GM23338 (cell line): ENCODE data around the gene MAFB.

Experiments used
- CREB1 ChIP-seq: fragments of 250-450 bp; sonication (Bioruptor Pico); IDR thresholded peaks from 2 replicates; pipeline ENCODE4 v1.5.0; 2020; ENCODE audit warnings: low read depth, mild to moderate bottlenecking, moderate library complexity
- EZH2 ChIP-seq: fragments of 200-600 bp; sonication (generic); IDR thresholded peaks from one replicate; pipeline ENCODE4 v1.8.0; 2017; ENCODE audit warnings: antibody characterized with exemption, mild to moderate bottlenecking, low read depth; ENCODE audit not compliant: unreplicated experiment
- EZH2phosphoT487 ChIP-seq: fragments of 200-600 bp; sonication (generic); IDR thresholded peaks from one replicate; pipeline ENCODE4 v1.8.1; 2018; ENCODE audit warnings: antibody characterized with exemption; ENCODE audit not compliant: unreplicated experiment
- JUNB ChIP-seq: IDR thresholded peaks from one replicate; pipeline ENCODE4 v1.6.1; 2016; ENCODE audit warnings: antibody characterized with exemption; ENCODE audit not compliant: unreplicated experiment
- NANOG ChIP-seq: IDR thresholded peaks from 2 replicates; pipeline ENCODE4 v1.6.1; 2016; ENCODE audit warnings: antibody characterized with exemption, borderline replicate concordance
- POLR2AphosphoS5 ChIP-seq: IDR thresholded peaks from 2 replicates; pipeline ENCODE4 v1.6.1; 2016; ENCODE audit warnings: antibody characterized with exemption, low read depth
- TF ChIP-seq, protein P1 (sequence below): IDR thresholded peaks from 2 replicates; pipeline ENCODE4 v1.6.1; 2016; ENCODE audit warnings: antibody characterized with exemption
- TF ChIP-seq, protein P2 (sequence below), 2 experiments: fragments of 200-600 bp in 1 of 2; sonication (generic) in 1 of 2; conservative IDR thresholded peaks; 2 replicates each; pipeline versions ENCODE4 v1.5.1 to v1.6.1; 2016 to 2017; ENCODE audit warnings: antibody characterized with exemption in 2 of 2, low read depth in 2 of 2, mild to moderate bottlenecking in 2 of 2, moderate library complexity in 1 of 2
- TF ChIP-seq, protein P3 (sequence below): IDR thresholded peaks from one replicate; pipeline ENCODE4 v1.6.1; 2018; ENCODE audit warnings: antibody characterized with exemption; ENCODE audit not compliant: unreplicated experiment
- TF ChIP-seq, protein P4 (sequence below): fragments of 250-450 bp; sonication (Bioruptor Pico); IDR thresholded peaks from 2 replicates; pipeline ENCODE4 v1.5.0; 2020; ENCODE audit warnings: mild to moderate bottlenecking, moderate library complexity

DNA sequence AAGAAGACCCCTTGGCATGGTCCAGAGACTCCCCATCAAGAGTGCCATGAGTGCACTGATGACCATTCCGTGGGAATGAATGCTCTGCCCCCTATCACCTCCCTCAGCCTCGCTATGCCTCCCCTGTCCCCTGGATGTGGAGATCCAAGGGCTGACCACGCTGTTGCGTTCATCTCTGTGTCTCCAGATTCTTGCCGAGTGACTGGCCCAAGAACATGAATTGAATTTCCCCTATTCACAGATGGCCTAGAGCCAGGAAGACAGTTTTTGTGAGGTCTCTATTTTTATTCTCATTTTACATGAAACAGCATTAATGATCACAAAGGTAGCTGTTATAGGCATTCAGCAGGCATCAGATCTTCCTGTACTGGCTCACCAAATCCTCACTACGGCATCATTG, 33.6 kb downstream of the MAFB start:
- TF ChIP-seq, protein P1, sequence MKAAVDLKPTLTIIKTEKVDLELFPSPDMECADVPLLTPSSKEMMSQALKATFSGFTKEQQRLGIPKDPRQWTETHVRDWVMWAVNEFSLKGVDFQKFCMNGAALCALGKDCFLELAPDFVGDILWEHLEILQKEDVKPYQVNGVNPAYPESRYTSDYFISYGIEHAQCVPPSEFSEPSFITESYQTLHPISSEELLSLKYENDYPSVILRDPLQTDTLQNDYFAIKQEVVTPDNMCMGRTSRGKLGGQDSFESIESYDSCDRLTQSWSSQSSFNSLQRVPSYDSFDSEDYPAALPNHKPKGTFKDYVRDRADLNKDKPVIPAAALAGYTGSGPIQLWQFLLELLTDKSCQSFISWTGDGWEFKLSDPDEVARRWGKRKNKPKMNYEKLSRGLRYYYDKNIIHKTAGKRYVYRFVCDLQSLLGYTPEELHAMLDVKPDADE: no peak
- TF ChIP-seq, protein P2, sequence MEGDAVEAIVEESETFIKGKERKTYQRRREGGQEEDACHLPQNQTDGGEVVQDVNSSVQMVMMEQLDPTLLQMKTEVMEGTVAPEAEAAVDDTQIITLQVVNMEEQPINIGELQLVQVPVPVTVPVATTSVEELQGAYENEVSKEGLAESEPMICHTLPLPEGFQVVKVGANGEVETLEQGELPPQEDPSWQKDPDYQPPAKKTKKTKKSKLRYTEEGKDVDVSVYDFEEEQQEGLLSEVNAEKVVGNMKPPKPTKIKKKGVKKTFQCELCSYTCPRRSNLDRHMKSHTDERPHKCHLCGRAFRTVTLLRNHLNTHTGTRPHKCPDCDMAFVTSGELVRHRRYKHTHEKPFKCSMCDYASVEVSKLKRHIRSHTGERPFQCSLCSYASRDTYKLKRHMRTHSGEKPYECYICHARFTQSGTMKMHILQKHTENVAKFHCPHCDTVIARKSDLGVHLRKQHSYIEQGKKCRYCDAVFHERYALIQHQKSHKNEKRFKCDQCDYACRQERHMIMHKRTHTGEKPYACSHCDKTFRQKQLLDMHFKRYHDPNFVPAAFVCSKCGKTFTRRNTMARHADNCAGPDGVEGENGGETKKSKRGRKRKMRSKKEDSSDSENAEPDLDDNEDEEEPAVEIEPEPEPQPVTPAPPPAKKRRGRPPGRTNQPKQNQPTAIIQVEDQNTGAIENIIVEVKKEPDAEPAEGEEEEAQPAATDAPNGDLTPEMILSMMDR (conservative IDR thresholded peaks at IDR 0.05; ENCODE audit: low read depth in 2 of 2): no peak
- TF ChIP-seq EZH2phosphoT487: no peak
- no peak for TF ChIP-seq EZH2
- TF ChIP-seq POLR2AphosphoS5: no peak
- no peak for TF ChIP-seq CREB1
- no peak for TF ChIP-seq NANOG
- TF ChIP-seq, protein P3, sequence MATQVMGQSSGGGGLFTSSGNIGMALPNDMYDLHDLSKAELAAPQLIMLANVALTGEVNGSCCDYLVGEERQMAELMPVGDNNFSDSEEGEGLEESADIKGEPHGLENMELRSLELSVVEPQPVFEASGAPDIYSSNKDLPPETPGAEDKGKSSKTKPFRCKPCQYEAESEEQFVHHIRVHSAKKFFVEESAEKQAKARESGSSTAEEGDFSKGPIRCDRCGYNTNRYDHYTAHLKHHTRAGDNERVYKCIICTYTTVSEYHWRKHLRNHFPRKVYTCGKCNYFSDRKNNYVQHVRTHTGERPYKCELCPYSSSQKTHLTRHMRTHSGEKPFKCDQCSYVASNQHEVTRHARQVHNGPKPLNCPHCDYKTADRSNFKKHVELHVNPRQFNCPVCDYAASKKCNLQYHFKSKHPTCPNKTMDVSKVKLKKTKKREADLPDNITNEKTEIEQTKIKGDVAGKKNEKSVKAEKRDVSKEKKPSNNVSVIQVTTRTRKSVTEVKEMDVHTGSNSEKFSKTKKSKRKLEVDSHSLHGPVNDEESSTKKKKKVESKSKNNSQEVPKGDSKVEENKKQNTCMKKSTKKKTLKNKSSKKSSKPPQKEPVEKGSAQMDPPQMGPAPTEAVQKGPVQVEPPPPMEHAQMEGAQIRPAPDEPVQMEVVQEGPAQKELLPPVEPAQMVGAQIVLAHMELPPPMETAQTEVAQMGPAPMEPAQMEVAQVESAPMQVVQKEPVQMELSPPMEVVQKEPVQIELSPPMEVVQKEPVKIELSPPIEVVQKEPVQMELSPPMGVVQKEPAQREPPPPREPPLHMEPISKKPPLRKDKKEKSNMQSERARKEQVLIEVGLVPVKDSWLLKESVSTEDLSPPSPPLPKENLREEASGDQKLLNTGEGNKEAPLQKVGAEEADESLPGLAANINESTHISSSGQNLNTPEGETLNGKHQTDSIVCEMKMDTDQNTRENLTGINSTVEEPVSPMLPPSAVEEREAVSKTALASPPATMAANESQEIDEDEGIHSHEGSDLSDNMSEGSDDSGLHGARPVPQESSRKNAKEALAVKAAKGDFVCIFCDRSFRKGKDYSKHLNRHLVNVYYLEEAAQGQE: no peak
- TF ChIP-seq, protein P4, sequence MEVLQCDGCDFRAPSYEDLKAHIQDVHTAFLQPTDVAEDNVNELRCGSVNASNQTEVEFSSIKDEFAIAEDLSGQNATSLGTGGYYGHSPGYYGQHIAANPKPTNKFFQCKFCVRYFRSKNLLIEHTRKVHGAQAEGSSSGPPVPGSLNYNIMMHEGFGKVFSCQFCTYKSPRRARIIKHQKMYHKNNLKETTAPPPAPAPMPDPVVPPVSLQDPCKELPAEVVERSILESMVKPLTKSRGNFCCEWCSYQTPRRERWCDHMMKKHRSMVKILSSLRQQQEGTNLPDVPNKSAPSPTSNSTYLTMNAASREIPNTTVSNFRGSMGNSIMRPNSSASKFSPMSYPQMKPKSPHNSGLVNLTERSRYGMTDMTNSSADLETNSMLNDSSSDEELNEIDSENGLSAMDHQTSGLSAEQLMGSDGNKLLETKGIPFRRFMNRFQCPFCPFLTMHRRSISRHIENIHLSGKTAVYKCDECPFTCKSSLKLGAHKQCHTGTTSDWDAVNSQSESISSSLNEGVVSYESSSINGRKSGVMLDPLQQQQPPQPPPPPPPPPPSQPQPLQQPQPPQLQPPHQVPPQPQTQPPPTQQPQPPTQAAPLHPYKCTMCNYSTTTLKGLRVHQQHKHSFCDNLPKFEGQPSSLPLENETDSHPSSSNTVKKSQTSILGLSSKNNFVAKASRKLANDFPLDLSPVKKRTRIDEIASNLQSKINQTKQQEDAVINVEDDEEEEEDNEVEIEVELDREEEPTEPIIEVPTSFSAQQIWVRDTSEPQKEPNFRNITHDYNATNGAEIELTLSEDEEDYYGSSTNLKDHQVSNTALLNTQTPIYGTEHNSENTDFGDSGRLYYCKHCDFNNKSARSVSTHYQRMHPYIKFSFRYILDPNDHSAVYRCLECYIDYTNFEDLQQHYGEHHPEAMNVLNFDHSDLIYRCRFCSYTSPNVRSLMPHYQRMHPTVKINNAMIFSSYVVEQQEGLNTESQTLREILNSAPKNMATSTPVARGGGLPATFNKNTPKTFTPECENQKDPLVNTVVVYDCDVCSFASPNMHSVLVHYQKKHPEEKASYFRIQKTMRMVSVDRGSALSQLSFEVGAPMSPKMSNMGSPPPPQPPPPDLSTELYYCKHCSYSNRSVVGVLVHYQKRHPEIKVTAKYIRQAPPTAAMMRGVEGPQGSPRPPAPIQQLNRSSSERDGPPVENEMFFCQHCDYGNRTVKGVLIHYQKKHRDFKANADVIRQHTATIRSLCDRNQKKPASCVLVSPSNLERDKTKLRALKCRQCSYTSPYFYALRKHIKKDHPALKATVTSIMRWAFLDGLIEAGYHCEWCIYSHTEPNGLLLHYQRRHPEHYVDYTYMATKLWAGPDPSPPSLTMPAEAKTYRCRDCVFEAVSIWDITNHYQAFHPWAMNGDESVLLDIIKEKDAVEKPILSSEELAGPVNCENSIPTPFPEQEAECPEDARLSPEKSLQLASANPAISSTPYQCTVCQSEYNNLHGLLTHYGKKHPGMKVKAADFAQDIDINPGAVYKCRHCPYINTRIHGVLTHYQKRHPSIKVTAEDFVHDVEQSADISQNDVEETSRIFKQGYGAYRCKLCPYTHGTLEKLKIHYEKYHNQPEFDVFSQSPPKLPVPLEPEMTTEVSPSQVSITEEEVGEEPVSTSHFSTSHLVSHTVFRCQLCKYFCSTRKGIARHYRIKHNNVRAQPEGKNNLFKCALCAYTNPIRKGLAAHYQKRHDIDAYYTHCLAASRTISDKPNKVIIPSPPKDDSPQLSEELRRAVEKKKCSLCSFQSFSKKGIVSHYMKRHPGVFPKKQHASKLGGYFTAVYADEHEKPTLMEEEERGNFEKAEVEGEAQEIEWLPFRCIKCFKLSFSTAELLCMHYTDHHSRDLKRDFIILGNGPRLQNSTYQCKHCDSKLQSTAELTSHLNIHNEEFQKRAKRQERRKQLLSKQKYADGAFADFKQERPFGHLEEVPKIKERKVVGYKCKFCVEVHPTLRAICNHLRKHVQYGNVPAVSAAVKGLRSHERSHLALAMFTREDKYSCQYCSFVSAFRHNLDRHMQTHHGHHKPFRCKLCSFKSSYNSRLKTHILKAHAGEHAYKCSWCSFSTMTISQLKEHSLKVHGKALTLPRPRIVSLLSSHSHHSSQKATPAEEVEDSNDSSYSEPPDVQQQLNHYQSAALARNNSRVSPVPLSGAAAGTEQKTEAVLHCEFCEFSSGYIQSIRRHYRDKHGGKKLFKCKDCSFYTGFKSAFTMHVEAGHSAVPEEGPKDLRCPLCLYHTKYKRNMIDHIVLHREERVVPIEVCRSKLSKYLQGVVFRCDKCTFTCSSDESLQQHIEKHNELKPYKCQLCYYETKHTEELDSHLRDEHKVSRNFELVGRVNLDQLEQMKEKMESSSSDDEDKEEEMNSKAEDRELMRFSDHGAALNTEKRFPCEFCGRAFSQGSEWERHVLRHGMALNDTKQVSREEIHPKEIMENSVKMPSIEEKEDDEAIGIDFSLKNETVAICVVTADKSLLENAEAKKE (CRISPR knock-in tag): no peak
- no peak for TF ChIP-seq JUNB
